HepG2 (cell line): ENCODE results near the gene CAMSAP3. TPM values are rescaled to one million over a fixed set of nuclear protein-coding genes. Genes with fewer than 3 reads are reported as not detected.

Experiments
- ATF7-NPFF ChIP-seq: sonication (generic); formaldehyde crosslinking; IDR thresholded peaks from 2 replicates; pipeline ENCODE4 v1.8.1; 2023; ENCODE audit warnings: mild to moderate bottlenecking, low read depth, missing genetic modification reagents, moderate library complexity
- EP300 ChIP-seq, 3 experiments: sonication (generic) in 1 of 3; formaldehyde crosslinking in 1 of 3; IDR thresholded peaks; 2 replicates each; pipeline versions ENCODE4 v1.5.1 to v1.6.1; 2011 to 2020; ENCODE audit warnings: low read depth in 2 of 3, low read length in 2 of 3, borderline replicate concordance in 1 of 3, improper control_type of control experiment in 1 of 3, mild to moderate bottlenecking in 1 of 3, missing genetic modification reagents in 1 of 3, moderate library complexity in 1 of 3
- GLI4 ChIP-seq: sonication (generic); formaldehyde crosslinking; IDR thresholded peaks from 2 replicates; pipeline ENCODE4 v1.5.1; 2020; ENCODE audit warnings: missing genetic modification reagents, mild to moderate bottlenecking, moderate library complexity, borderline replicate concordance
- JARID2 ChIP-seq: sonication (generic); formaldehyde crosslinking; IDR thresholded peaks from 2 replicates; pipeline ENCODE4 v1.8.1; 2023; ENCODE audit warnings: missing genetic modification reagents, inconsistent platforms; ENCODE audit not compliant: insufficient replicate concordance
- MEF2D ChIP-seq: sonication (generic); formaldehyde crosslinking; IDR thresholded peaks from 2 replicates; pipeline ENCODE4 v1.5.1; 2020; ENCODE audit warnings: mild to moderate bottlenecking, missing genetic modification reagents
- MXD4 ChIP-seq: IDR thresholded peaks from 2 replicates; pipeline ENCODE4 v1.6.1; 2016; ENCODE audit warnings: mild to moderate bottlenecking, missing biosample characterization, missing genetic modification reagents
- MYNN ChIP-seq: sonication (generic); formaldehyde crosslinking; IDR thresholded peaks from 2 replicates; pipeline ENCODE4 v1.4.0; 2020; ENCODE audit warnings: mild to moderate bottlenecking, low read depth, missing genetic modification reagents
- NCOA5 ChIP-seq: sonication (generic); formaldehyde crosslinking; IDR thresholded peaks from 2 replicates; pipeline ENCODE4 v1.4.0; 2020; ENCODE audit warnings: missing genetic modification reagents
- REPIN1 ChIP-seq: sonication (generic); formaldehyde crosslinking; IDR thresholded peaks from 2 replicates; pipeline ENCODE4 v1.8.0; 2022; ENCODE audit warnings: missing genetic modification reagents, low read depth, mild to moderate bottlenecking, borderline replicate concordance
- SRSF9 ChIP-seq: fragments of 200-400 bp; formaldehyde crosslinking; IDR thresholded peaks from 2 replicates; pipeline ENCODE4 v1.6.1; 2018; ENCODE audit warnings: borderline replicate concordance, mild to moderate bottlenecking, low read depth, low read length; ENCODE audit not compliant: insufficient read depth, poor library complexity, severe bottlenecking
- ZNF30 ChIP-seq: sonication (generic); formaldehyde crosslinking; IDR thresholded peaks from 2 replicates; pipeline ENCODE4 v1.5.0; 2020; ENCODE audit warnings: mild to moderate bottlenecking, missing genetic modification reagents
- ZNF451 ChIP-seq: sonication (generic); formaldehyde crosslinking; IDR thresholded peaks from 2 replicates; pipeline ENCODE4 v1.5.0; 2020; ENCODE audit warnings: mild to moderate bottlenecking, missing genetic modification reagents
- ZNF629 ChIP-seq: sonication (generic); formaldehyde crosslinking; conservative IDR thresholded peaks from 2 replicates; pipeline ENCODE4 v1.5.0; 2020; ENCODE audit warnings: missing genetic modification reagents
- ZNF672 ChIP-seq: sonication (generic); formaldehyde crosslinking; IDR thresholded peaks from 2 replicates; pipeline ENCODE4 v1.8.1; 2022; ENCODE audit warnings: missing genetic modification reagents
- ZSCAN12 ChIP-seq: sonication (generic); formaldehyde crosslinking; IDR thresholded peaks from 2 replicates; pipeline ENCODE4 v1.9.0; 2021; ENCODE audit warnings: mild to moderate bottlenecking, missing genetic modification reagents
- polyA plus RNA-seq, 8 experiments: library from polyadenylated mRNA; depleted of rRNA in 3 of 8; stranded (reverse) in 7 of 8; unstranded in 1 of 8; fragments of >200 nt; fragmentation: Illumina TruSeq in 4 of 8; extraction: Trizol in 4 of 8; gene quantifications; 2 replicates each; pipeline versions ENCODE4 v1.2.1 to v1.2.3, GENCODE V29; 2011 to 2016; ENCODE audit warnings: low read depth in 4 of 8, missing spikeins in 1 of 8, mixed read lengths in 1 of 8; ENCODE audit not compliant: insufficient read depth in 1 of 8
- total RNA-seq, 5 experiments: library from RNA; depleted of rRNA; stranded (reverse); fragments of >200 nt; fragmentation: Illumina TruSeq; extraction: Trizol; gene quantifications; 2 replicates each; pipeline ENCODE4 v1.2.3, GENCODE V29; 2016; ENCODE audit warnings: low read depth in 1 of 5
- TF ChIP-seq, protein P1 (sequence below): sonication (generic); formaldehyde crosslinking; IDR thresholded peaks from 2 replicates; pipeline ENCODE4 v1.5.1; 2020; ENCODE audit warnings: mild to moderate bottlenecking, missing genetic modification reagents, borderline replicate concordance
- TF ChIP-seq, protein P2 (sequence below): IDR thresholded peaks from 2 replicates; pipeline ENCODE4 v1.6.1; 2016
- TF ChIP-seq, protein P3 (sequence below): sonication (generic); formaldehyde crosslinking; IDR thresholded peaks from 2 replicates; pipeline ENCODE4 v1.5.0; 2020; ENCODE audit warnings: mild to moderate bottlenecking, low read depth, missing genetic modification reagents, borderline replicate concordance
- TF ChIP-seq, protein P4 (sequence below): sonication (generic); formaldehyde crosslinking; conservative IDR thresholded peaks from 2 replicates; pipeline ENCODE4 v1.8.0; 2022; ENCODE audit warnings: mild to moderate bottlenecking, moderate library complexity, missing genetic modification reagents

The CAMSAP3 gene
- total and polyA plus RNA-seq, 2 of the 13 experiments (the other 11 are each of a cell fraction or from before 2014, with no cell fraction given) = 10.8 to 11.8 TPM

DNA sequence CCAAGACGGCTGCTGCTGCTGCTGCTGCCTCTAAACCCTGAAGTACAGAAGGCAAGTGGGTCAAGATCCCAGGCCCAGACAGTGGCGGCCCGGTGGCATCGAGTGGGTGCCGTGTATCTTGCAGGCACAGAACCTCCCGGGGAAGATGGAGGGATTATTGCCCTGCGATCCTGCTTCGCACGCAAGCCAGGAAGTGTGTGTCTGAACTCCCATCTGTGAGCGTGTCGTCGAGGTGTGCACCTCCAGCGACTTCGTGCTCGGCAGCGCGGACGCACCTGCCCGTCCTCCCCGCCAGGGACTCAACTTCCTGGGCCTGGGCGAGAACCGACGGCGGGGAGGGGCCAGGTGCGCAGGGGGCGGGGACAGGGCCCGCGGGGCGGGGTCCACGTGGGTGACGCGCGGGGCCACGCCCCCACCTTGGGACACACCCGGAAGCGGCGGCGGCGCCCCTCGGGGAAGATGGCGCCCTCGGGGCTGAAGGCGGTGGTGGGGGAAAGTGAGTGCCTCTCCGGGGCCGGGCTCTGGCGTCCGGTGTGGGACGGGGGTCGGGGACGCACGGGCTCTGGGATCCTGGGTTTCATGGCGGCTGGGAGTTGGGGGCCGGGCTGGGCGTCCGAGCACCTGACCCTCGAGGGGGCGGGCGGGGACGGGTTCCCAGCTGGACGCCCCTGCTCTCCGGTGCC is 41.2 kb downstream of the CAMSAP3 start, which contains the start of gene STXBP2 (continued):
- TF ChIP-seq, protein P1, sequence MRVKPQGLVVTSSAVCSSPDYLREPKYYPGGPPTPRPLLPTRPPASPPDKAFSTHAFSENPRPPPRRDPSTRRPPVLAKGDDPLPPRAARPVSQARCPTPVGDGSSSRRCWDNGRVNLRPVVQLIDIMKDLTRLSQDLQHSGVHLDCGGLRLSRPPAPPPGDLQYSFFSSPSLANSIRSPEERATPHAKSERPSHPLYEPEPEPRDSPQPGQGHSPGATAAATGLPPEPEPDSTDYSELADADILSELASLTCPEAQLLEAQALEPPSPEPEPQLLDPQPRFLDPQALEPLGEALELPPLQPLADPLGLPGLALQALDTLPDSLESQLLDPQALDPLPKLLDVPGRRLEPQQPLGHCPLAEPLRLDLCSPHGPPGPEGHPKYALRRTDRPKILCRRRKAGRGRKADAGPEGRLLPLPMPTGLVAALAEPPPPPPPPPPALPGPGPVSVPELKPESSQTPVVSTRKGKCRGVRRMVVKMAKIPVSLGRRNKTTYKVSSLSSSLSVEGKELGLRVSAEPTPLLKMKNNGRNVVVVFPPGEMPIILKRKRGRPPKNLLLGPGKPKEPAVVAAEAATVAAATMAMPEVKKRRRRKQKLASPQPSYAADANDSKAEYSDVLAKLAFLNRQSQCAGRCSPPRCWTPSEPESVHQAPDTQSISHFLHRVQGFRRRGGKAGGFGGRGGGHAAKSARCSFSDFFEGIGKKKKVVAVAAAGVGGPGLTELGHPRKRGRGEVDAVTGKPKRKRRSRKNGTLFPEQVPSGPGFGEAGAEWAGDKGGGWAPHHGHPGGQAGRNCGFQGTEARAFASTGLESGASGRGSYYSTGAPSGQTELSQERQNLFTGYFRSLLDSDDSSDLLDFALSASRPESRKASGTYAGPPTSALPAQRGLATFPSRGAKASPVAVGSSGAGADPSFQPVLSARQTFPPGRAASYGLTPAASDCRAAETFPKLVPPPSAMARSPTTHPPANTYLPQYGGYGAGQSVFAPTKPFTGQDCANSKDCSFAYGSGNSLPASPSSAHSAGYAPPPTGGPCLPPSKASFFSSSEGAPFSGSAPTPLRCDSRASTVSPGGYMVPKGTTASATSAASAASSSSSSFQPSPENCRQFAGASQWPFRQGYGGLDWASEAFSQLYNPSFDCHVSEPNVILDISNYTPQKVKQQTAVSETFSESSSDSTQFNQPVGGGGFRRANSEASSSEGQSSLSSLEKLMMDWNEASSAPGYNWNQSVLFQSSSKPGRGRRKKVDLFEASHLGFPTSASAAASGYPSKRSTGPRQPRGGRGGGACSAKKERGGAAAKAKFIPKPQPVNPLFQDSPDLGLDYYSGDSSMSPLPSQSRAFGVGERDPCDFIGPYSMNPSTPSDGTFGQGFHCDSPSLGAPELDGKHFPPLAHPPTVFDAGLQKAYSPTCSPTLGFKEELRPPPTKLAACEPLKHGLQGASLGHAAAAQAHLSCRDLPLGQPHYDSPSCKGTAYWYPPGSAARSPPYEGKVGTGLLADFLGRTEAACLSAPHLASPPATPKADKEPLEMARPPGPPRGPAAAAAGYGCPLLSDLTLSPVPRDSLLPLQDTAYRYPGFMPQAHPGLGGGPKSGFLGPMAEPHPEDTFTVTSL = no peak
- TF ChIP-seq ZNF672 (CRISPR knock-in tag) (no peak), ZNF629 (CRISPR knock-in tag) (peak; percentile 37; the same call in 1 of the 2 replicates), SRSF9 (no peak), ZSCAN12 (CRISPR knock-in tag) (no peak), ATF7-NPFF (CRISPR knock-in tag) (peak; percentile 80), REPIN1 (CRISPR knock-in tag) (no peak), GLI4 (CRISPR knock-in tag) (no peak), MYNN (CRISPR knock-in tag) (no peak; the same call in 1 of the 2 replicates), ZNF451 (peak; percentile 86; the same call in 1 of the 2 replicates), EP300 (IDR thresholded peaks at IDR 0.05; ENCODE audit: low read depth in 2 of 2, low read length in 2 of 2) (no peak; a peak in 1 of 4 replicates), EP300 (CRISPR knock-in tag; IDR thresholded peaks at IDR 0.05; ENCODE audit: borderline replicate concordance) (no peak), JARID2 (CRISPR knock-in tag) (no peak), NCOA5 (no peak), ZNF30 (CRISPR knock-in tag) (no peak; the same call in 1 of the 2 replicates), MEF2D (0 out of 2 replicates have a peak, but pooled peaks have one; percentile 38), MXD4 (peak; percentile 61; the same call in 1 of the 2 replicates)
- TF ChIP-seq, protein P2, sequence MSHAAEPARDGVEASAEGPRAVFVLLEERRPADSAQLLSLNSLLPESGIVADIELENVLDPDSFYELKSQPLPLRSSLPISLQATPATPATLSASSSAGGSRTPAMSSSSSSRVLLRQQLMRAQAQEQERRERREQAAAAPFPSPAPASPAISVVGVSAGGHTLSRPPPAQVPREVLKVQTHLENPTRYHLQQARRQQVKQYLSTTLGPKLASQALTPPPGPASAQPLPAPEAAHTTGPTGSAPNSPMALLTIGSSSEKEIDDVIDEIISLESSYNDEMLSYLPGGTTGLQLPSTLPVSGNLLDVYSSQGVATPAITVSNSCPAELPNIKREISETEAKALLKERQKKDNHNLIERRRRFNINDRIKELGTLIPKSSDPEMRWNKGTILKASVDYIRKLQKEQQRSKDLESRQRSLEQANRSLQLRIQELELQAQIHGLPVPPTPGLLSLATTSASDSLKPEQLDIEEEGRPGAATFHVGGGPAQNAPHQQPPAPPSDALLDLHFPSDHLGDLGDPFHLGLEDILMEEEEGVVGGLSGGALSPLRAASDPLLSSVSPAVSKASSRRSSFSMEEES (CRISPR knock-in tag) = peak; percentile 39; the same call in 1 of the 2 replicates
- TF ChIP-seq, protein P3, sequence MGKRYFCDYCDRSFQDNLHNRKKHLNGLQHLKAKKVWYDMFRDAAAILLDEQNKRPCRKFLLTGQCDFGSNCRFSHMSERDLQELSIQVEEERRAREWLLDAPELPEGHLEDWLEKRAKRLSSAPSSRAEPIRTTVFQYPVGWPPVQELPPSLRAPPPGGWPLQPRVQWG (CRISPR knock-in tag) = no peak
- TF ChIP-seq, protein P4, sequence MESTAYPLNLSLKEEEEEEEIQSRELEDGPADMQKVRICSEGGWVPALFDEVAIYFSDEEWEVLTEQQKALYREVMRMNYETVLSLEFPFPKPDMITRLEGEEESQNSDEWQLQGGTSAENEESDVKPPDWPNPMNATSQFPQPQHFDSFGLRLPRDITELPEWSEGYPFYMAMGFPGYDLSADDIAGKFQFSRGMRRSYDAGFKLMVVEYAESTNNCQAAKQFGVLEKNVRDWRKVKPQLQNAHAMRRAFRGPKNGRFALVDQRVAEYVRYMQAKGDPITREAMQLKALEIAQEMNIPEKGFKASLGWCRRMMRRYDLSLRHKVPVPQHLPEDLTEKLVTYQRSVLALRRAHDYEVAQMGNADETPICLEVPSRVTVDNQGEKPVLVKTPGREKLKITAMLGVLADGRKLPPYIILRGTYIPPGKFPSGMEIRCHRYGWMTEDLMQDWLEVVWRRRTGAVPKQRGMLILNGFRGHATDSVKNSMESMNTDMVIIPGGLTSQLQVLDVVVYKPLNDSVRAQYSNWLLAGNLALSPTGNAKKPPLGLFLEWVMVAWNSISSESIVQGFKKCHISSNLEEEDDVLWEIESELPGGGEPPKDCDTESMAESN = no peak
